ENCODE measurements around the gene MALSU1. TPM values are rescaled to one million over a fixed set of nuclear protein-coding genes. Genes with fewer than 3 reads are reported as not detected.

The MALSU1 gene
- total RNA-seq, 3 donors from 2014 or later, result 28.1 to 38.8 (median 37.2) TPM

- TF ChIP-seq CTCF (IDR thresholded peaks at IDR 0.05), result no peak
- DNase-seq (no peak), ATAC-seq (no peak)
- intact Hi-C loops (cut with DNase I, micrococcal nuclease), result no loop called here
- Histone ChIP-seq H3K9me3 (no peaks in the 10 kb centered on the region), H3K36me3 (ENCODE audit: low read depth) (no peaks in the 10 kb centered on the region), H3K4me1 (ENCODE audit: low read depth) (no peaks in the 10 kb centered on the region), H3K4me3 (no peak overlapping the region)
Observed at GRCh38 chr7:23347682-23348180, 48.6 kb downstream of the MALSU1 start.

GRCh38 chr7:23349484-23350157 lies 50.5 kb downstream of the MALSU1 start:
- TF ChIP-seq CTCF (IDR thresholded peaks at IDR 0.05), result no peak
- Histone ChIP-seq H3K4me1 (ENCODE audit: low read depth) (no peaks in the 10 kb centered on the region), H3K9me3 (no peaks in the 10 kb centered on the region), H3K36me3 (ENCODE audit: low read depth) (no peaks in the 10 kb centered on the region), H3K4me3 (no peak overlapping the region)
- intact Hi-C loops (cut with DNase I, micrococcal nuclease), result no loop called here
- DNase-seq, result no peak
- no peak for ATAC-seq

DNA sequence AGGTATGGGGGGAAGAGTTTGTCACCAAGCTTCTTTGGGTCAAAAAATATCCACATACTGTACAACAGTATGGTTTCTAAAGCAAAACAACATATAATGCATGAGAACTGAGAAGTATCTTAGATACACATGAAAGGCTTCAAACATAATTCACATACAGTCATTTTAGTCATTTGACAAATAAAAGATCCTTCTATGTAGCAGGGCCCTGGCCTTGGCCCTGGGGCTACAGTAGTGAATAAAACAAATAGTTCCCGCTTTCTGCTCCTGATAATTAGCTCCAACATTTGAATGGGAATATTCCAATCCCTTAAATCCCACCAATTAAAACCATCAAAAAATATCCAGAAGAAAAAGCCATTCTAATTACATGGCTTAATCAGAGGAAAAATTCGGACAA lies 51.3 kb downstream of the MALSU1 start:
- no peaks in the 10 kb centered on the region for H3K4me1 ChIP-seq (ENCODE audit: low read depth)
- H3K9me3 ChIP-seq, result no peaks in the 10 kb centered on the region
- ATAC-seq (no peak), DNase-seq (no peak)
- intact Hi-C loops (cut with DNase I, micrococcal nuclease), result no loop called here
- no peak overlapping the region for H3K4me3 ChIP-seq
- H3K36me3 ChIP-seq (ENCODE audit: low read depth), result no peaks in the 10 kb centered on the region
- TF ChIP-seq CTCF (IDR thresholded peaks at IDR 0.05), result no peak

- ATAC-seq, result no peak
- DNase-seq, result no peak
- H3K4me1 ChIP-seq (ENCODE audit: low read depth), result no peaks in the 10 kb centered on the region
- no peaks in the 10 kb centered on the region for H3K36me3 ChIP-seq (ENCODE audit: low read depth)
- intact Hi-C loops (cut with DNase I, micrococcal nuclease), result no loop called here
- no peaks in the 10 kb centered on the region for H3K9me3 ChIP-seq
- H3K4me3 ChIP-seq, result no peak overlapping the region
- no peak for TF ChIP-seq CTCF (IDR thresholded peaks at IDR 0.05)
Observed at GRCh38 chr7:23353172-23353571, 54.0 kb downstream of the MALSU1 start.

DNA sequence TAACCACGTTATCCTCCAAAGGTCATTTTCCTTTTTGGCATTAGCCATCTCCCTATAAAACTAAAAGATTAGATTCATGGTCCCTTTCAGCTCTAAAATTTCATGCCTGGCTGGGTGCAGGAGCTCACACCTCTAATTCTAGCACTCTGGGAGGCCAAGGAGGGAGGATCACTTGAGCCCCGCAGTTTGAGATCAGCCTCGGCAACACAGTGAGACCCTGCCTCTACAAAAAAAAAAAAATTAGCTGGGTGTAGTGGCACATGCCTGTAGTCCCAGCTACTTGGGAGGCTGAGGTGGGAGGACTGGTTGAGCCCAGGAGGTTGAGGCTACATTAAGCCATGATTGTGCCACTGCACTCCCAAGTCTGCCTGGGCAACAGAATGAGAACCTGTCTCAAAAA lies 57.0 kb downstream of the MALSU1 start:
- H3K4me3 ChIP-seq, result no peak overlapping the region
- no peak for ATAC-seq
- TF ChIP-seq CTCF (IDR thresholded peaks at IDR 0.05), result no peak
- no peaks in the 10 kb centered on the region for H3K36me3 ChIP-seq (ENCODE audit: low read depth)
- intact Hi-C loops (cut with DNase I, micrococcal nuclease), result no loop called here
- H3K4me1 ChIP-seq (ENCODE audit: low read depth), result no peaks in the 10 kb centered on the region
- no peak for DNase-seq
- no peaks in the 10 kb centered on the region for H3K9me3 ChIP-seq

Measured in mucosa of descending colon (tissue), 3 donors.